SK-N-SH (cell line): Measurements from ENCODE around the gene ALOX5AP. TPM values are rescaled to one million over a fixed set of nuclear protein-coding genes. Genes with fewer than 3 reads are reported as not detected.
A peak's percentile ranks its signal among the peaks of the same experiment; 100 is the strongest.

Experiments
- CTCF ChIA-PET: fragments of 300-600, 350-600 bp; formaldehyde crosslinking; extraction: SDS; loops from one replicate; lab custom pipeline; 2021; lab: Yijun Ruan, JAX
- POLR2A ChIA-PET: fragments of 350-600 bp; sonication (Branson Sonifier 250); formaldehyde crosslinking; extraction: SDS; loops from one replicate; lab custom pipeline; 2020; ENCODE audit warnings: antibody characterized with exemption, inconsistent platforms; lab: Yijun Ruan, JAX
- DNase-seq: peaks from one replicate; pipeline ENCODE4 v3.0.0; 2012
- H2AFZ ChIP-seq: fragments of 200-600 bp; sonication (generic); 2 replicates; pipeline ENCODE4 v1.8.1; 2016; ENCODE audit warnings: antibody characterized with exemption, mild to moderate bottlenecking, low read depth
- H3F3A ChIP-seq: fragments of 200-600 bp; sonication (generic); replicated peaks from 2 replicates; pipeline ENCODE3; 2016; ENCODE audit warnings: antibody characterized with exemption, mild to moderate bottlenecking; ENCODE audit not compliant: insufficient read depth
- H3K27ac ChIP-seq, 2 experiments: fragments of 200-500 bp in 1 of 2; fragments of 200-600 bp in 1 of 2; sonication (Bioruptor generic) in 1 of 2; sonication (generic), shearing (Covaris generic) in 1 of 2; 2 replicates each; pipeline versions ENCODE4 v1.5.1 to v1.6.1; 2014 to 2016; ENCODE audit warnings: low read depth in 2 of 2, inconsistent platforms in 1 of 2, low read length in 1 of 2, mild to moderate bottlenecking in 1 of 2, mixed read lengths in 1 of 2
- H3K27me3 ChIP-seq: fragments of 200-600 bp; sonication (generic), shearing (Covaris generic); 2 replicates; pipeline ENCODE4 v1.6.1; 2016; ENCODE audit warnings: mixed run types; ENCODE audit not compliant: insufficient read depth
- H3K36me3 ChIP-seq, 2 experiments: fragments of 200-500 bp in 1 of 2; fragments of 200-600 bp in 1 of 2; sonication (Bioruptor generic) in 1 of 2; sonication (generic) in 1 of 2; replicated peaks in 1 of 2; 2 replicates each; pipeline versions ENCODE3 to v1.5.1; 2014 to 2016; ENCODE audit warnings: low read length in 1 of 2, mild to moderate bottlenecking in 1 of 2; ENCODE audit not compliant: insufficient read depth in 2 of 2, control insufficient read depth in 1 of 2
- H3K4me1 ChIP-seq, 2 experiments: fragments of 200-500 bp in 1 of 2; fragments of 200-600 bp in 1 of 2; sonication (Bioruptor generic) in 1 of 2; sonication (generic), shearing (Covaris generic) in 1 of 2; 2 replicates each; pipeline versions ENCODE4 v1.5.1 to v1.6.1; 2014 to 2016; ENCODE audit warnings: low read depth in 1 of 2, low read length in 1 of 2, mixed run types in 1 of 2; ENCODE audit not compliant: insufficient read depth in 2 of 2, control insufficient read depth in 1 of 2
- H3K4me2 ChIP-seq: fragments of 200-600 bp; sonication (generic), shearing (Covaris generic); 2 replicates; pipeline ENCODE4 v1.6.1; 2017; ENCODE audit warnings: mixed run types
- H3K4me3 ChIP-seq, 2 experiments: fragments of 200-500 bp in 1 of 2; fragments of 200-600 bp in 1 of 2; sonication (Bioruptor generic) in 1 of 2; sonication (generic), shearing (Covaris generic) in 1 of 2; 2 replicates each; pipeline versions ENCODE4 v1.5.1 to v1.8.1; 2014 to 2016; ENCODE audit warnings: low read depth in 2 of 2, inconsistent platforms in 1 of 2, low read length in 1 of 2, mild to moderate bottlenecking in 1 of 2, mixed read lengths in 1 of 2, moderate library complexity in 1 of 2
- H3K79me2 ChIP-seq: fragments of 200-600 bp; sonication (generic); 2 replicates; pipeline ENCODE4 v1.8.1; 2017; ENCODE audit warnings: mild to moderate bottlenecking; ENCODE audit not compliant: insufficient read depth
- H3K9ac ChIP-seq: fragments of 200-600 bp; sonication (generic); 2 replicates; pipeline ENCODE4 v1.6.1; 2017; ENCODE audit warnings: mixed run types
- H3K9me2 ChIP-seq: fragments of 200-600 bp; sonication (generic); 2 replicates; pipeline ENCODE4 v1.6.1; 2017; ENCODE audit warnings: mixed run types
- H3K9me3 ChIP-seq: fragments of 200-600 bp; sonication (generic); 2 replicates; pipeline ENCODE4 v1.6.1; 2017; ENCODE audit warnings: mixed run types, mild to moderate bottlenecking, moderate library complexity
- H4K20me1 ChIP-seq: fragments of 200-600 bp; sonication (generic); 2 replicates; pipeline ENCODE4 v1.6.1; 2017; ENCODE audit warnings: mild to moderate bottlenecking, mixed run types; ENCODE audit not compliant: insufficient read depth
- CHD2 ChIP-seq: fragments of 150-350 bp; IDR thresholded peaks from 2 replicates; pipeline ENCODE4 v1.6.1; 2018; ENCODE audit warnings: low read length; ENCODE audit not compliant: partially characterized antibody
- GABPA ChIP-seq: IDR thresholded peaks from 2 replicates; pipeline ENCODE4 v1.4.0; 2012; ENCODE audit warnings: low read depth, mild to moderate bottlenecking
- MEF2A ChIP-seq: IDR thresholded peaks from 2 replicates; pipeline ENCODE4 v1.4.0; 2012; ENCODE audit warnings: low read depth, borderline replicate concordance
- POLR2AphosphoS5 ChIP-seq: IDR thresholded peaks from 2 replicates; pipeline ENCODE4 v1.6.1; 2012; ENCODE audit warnings: low read depth, low read length
- RAD21 ChIP-seq: IDR thresholded peaks from 2 replicates; pipeline ENCODE4 v1.6.1; 2012; ENCODE audit warnings: mild to moderate bottlenecking, low read length
- RCOR1 ChIP-seq: fragments of 150-350 bp; IDR thresholded peaks from 2 replicates; pipeline ENCODE4 v1.6.1; 2017; ENCODE audit warnings: antibody characterized with exemption, low read length
- RFX5 ChIP-seq: IDR thresholded peaks from 2 replicates; pipeline ENCODE4 v1.6.1; 2012; ENCODE audit warnings: mild to moderate bottlenecking, improper control_type of control experiment, low read length
- WGBS: methylation state at CpG from one replicate; pipeline ENCODE4 v1.1.6; 2017; ENCODE audit warnings: low lambda C conversion rate; 5-methylcytosine and 5-hydroxymethylcytosine counted together
- polyA plus RNA-seq, 3 experiments: library from polyadenylated mRNA; depleted of rRNA; stranded (reverse); fragments of >200 nt; gene quantifications; 2 replicates each; pipeline ENCODE4 v1.2.3, GENCODE V29; 2012
- TF ChIP-seq, protein P1 (sequence below): fragments of 200-600 bp; sonication (generic); IDR thresholded peaks from 2 replicates; pipeline ENCODE4 v1.6.1; 2017; ENCODE audit warnings: antibody characterized with exemption, mild to moderate bottlenecking, moderate library complexity
- TF ChIP-seq, protein P2 (sequence below): fragments of 150-350 bp; IDR thresholded peaks from 2 replicates; pipeline ENCODE4 v1.6.1; 2017; ENCODE audit warnings: antibody characterized with exemption, low read length, low read depth, borderline replicate concordance
- TF ChIP-seq, protein P3 (sequence below): IDR thresholded peaks from 2 replicates; pipeline ENCODE4 v1.4.0; 2012; ENCODE audit warnings: low read depth, borderline replicate concordance

Gene ALOX5AP
- polyA plus RNA-seq, 1 of the 3 experiments (the other 2 are of a cell fraction) = 1.3 TPM

DNA sequence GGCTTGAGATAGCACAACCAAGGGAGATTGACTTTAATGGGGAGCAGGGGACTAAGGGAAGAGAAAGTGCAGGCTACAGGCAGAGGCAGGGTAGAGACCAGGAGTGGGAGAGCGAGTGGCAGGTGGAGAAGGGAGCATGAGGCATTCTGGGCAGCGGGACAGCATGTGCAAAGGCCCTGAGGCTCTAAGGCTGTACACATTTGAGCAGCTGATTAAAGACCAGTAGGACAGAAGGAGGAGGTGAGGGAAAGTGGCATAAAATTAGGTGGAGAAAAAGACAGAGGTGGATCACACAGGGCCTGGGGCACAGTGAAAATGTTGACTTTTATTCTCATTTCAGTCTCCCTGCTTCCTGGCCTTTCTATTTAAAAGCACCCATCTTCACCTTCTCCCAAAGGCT, 74.4 kb downstream of the ALOX5AP start:
- no peaks in the 10 kb centered on the region for H3K79me2 ChIP-seq
- H4K20me1 ChIP-seq = no peaks in the 10 kb centered on the region
- no peak overlapping the region for H2AFZ ChIP-seq
- no peak for DNase-seq
- H3K9me2 ChIP-seq = no peaks in the 10 kb centered on the region
- H3K4me2 ChIP-seq = no peak overlapping the region
- 96% methylated on average over 2 of the region's 2 CpGs for WGBS
- H3K27ac ChIP-seq = peak overlapping the region in 1 of 2 experiments; percentile 78; a peak in 2 of 4 replicates
- H3K4me1 ChIP-seq = peaks cover 15 to 19% of the 10 kb centered on the region in 2 experiments; a peak in 3 of 4 replicates
- no peaks in the 10 kb centered on the region for H3K9me3 ChIP-seq
- H3F3A ChIP-seq = peaks cover 20% of the 10 kb centered on the region
- TF ChIP-seq POLR2AphosphoS5 = no peak
- TF ChIP-seq RFX5 = no peak
- TF ChIP-seq MEF2A = no peak
- TF ChIP-seq, all 33 proteins: peak for 0
- ChIA-PET POLR2A (no interaction called here), CTCF (interaction anchor here (1.2 to 1.8 kb wide), 2 partner anchors 56 to 235 kb away, joined by 4 to 6 read pairs; no protein-coding TSS in a partner anchor)
- Histone ChIP-seq H3K4me3 (no peak overlapping the region), H3K9ac (no peak overlapping the region), H3K27me3 (no peaks in the 10 kb centered on the region), H3K36me3 (no peaks in the 10 kb centered on the region)

DNA sequence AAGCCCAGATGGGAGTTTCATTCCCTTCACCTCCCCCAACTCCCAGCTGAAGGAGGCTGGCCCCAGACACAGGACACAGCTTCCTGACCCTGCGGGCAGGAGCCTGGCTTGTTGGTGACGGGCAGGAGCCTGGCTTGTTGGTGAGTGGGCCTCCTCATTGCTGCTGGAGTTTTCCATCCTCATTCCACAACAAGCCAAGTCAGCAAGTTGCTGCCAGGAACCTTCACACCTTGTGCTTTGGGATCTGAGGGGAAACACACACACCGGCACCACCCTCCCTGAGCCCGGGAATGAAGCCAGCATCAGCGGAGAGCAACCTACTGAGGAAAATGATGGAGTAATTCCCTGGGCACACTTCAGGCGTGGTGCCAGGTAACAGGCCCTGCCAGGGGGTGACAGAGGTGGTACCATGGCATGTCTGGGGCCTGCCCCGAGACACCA, 74.9 kb downstream of the ALOX5AP start:
- Histone ChIP-seq H3K36me3 (no peaks in the 10 kb centered on the region), H3K9me2 (no peaks in the 10 kb centered on the region), H3K4me3 (no peak overlapping the region), H3K9ac (no peak overlapping the region)
- DNase-seq = peak; percentile 77
- POLR2A ChIA-PET = no interaction called here
- 100% methylated on average over 5 of the region's 7 CpGs for WGBS
- CTCF ChIA-PET = interaction anchor here (1.2 to 1.8 kb wide), 2 partner anchors 55 to 234 kb away, joined by 4 to 6 read pairs; no protein-coding TSS in a partner anchor
- TF ChIP-seq CHD2 (peak; percentile 24), RCOR1 (0 out of 2 replicates have a peak, but pooled peaks have one; percentile 9), RAD21 (0 out of 2 replicates have a peak, but pooled peaks have one; percentile 9), GABPA (no peak)
- TF ChIP-seq, protein P1, sequence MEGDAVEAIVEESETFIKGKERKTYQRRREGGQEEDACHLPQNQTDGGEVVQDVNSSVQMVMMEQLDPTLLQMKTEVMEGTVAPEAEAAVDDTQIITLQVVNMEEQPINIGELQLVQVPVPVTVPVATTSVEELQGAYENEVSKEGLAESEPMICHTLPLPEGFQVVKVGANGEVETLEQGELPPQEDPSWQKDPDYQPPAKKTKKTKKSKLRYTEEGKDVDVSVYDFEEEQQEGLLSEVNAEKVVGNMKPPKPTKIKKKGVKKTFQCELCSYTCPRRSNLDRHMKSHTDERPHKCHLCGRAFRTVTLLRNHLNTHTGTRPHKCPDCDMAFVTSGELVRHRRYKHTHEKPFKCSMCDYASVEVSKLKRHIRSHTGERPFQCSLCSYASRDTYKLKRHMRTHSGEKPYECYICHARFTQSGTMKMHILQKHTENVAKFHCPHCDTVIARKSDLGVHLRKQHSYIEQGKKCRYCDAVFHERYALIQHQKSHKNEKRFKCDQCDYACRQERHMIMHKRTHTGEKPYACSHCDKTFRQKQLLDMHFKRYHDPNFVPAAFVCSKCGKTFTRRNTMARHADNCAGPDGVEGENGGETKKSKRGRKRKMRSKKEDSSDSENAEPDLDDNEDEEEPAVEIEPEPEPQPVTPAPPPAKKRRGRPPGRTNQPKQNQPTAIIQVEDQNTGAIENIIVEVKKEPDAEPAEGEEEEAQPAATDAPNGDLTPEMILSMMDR = no peak
- TF ChIP-seq, protein P2, sequence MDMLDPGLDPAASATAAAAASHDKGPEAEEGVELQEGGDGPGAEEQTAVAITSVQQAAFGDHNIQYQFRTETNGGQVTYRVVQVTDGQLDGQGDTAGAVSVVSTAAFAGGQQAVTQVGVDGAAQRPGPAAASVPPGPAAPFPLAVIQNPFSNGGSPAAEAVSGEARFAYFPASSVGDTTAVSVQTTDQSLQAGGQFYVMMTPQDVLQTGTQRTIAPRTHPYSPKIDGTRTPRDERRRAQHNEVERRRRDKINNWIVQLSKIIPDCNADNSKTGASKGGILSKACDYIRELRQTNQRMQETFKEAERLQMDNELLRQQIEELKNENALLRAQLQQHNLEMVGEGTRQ = no peak
- TF ChIP-seq, protein P3, sequence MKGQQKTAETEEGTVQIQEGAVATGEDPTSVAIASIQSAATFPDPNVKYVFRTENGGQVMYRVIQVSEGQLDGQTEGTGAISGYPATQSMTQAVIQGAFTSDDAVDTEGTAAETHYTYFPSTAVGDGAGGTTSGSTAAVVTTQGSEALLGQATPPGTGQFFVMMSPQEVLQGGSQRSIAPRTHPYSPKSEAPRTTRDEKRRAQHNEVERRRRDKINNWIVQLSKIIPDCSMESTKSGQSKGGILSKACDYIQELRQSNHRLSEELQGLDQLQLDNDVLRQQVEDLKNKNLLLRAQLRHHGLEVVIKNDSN = no peak
- TF ChIP-seq, all 33 proteins: peak for 3
- Histone ChIP-seq H3K4me1 (peaks cover 13 to 17% of the 10 kb centered on the region in 2 experiments; a peak in 3 of 4 replicates), H3F3A (peaks cover 19% of the 10 kb centered on the region), H3K79me2 (no peaks in the 10 kb centered on the region), H3K27me3 (no peaks in the 10 kb centered on the region), H4K20me1 (no peaks in the 10 kb centered on the region), H3K27ac (peak overlapping the region in 1 of 2 experiments; percentile 78; a peak in 2 of 4 replicates), H3K4me2 (no peak overlapping the region), H3K9me3 (no peaks in the 10 kb centered on the region), H2AFZ (no peak overlapping the region)
